ENCODE results near the gene DUSP23. TPM values are rescaled to one million over a fixed set of nuclear protein-coding genes. Genes with fewer than 3 reads are reported as not detected.

Gene DUSP23
- total and polyA plus RNA-seq, 9 donors, result 5.2 to 12.1 (median 8.0) TPM

- WGBS (ENCODE audit: insufficient coverage), result no CpG with 5 or more reads among the region's 3 CpGs
- DNase-seq, result no peak
- no peaks in the 10 kb centered on the region for H3K36me3 ChIP-seq (ENCODE audit: control insufficient read depth, insufficient read depth, low read length)
- no peaks in the 10 kb centered on the region for H3K9me3 ChIP-seq (replicated peaks; ENCODE audit: control insufficient read depth, low read depth, low read length)
- peaks cover 16% of the 10 kb centered on the region for H3K27me3 ChIP-seq (ENCODE audit: control insufficient read depth, insufficient read depth, low read length)
- no peak overlapping the region for H3K27ac ChIP-seq (ENCODE audit: low read length)
- H3K4me3 ChIP-seq (ENCODE audit: low read length), result no peak overlapping the region
- peaks cover 27% of the 10 kb centered on the region for H3K4me1 ChIP-seq (ENCODE audit: control insufficient read depth, insufficient read depth, low read length)
These were observed 44.8 kb downstream of the DUSP23 start for GRCh38 chr1:159825564-159825963.

- H3K9me3 ChIP-seq (replicated peaks; ENCODE audit: control insufficient read depth, low read depth, low read length), result no peaks in the 10 kb centered on the region
- peaks cover 13% of the 10 kb centered on the region for H3K27me3 ChIP-seq (ENCODE audit: control insufficient read depth, insufficient read depth, low read length)
- no peaks in the 10 kb centered on the region for H3K36me3 ChIP-seq (ENCODE audit: control insufficient read depth, insufficient read depth, low read length)
- DNase-seq, result peak; percentile 57
- no peak within 1 kb of the TSS for H3K4me3 ChIP-seq (ENCODE audit: low read length)
- H3K4me1 ChIP-seq (ENCODE audit: control insufficient read depth, insufficient read depth, low read length), result peaks cover 37% of the 10 kb centered on the region
- WGBS (ENCODE audit: insufficient coverage), result 72% methylated on average over 6 of the region's 11 CpGs
- H3K27ac ChIP-seq (ENCODE audit: low read length), result no peak within 1 kb of the TSS
These were observed 45.8 kb downstream of the DUSP23 start, which contains the start of gene SLAMF8 for GRCh38 chr1:159826441-159827101. Gene SLAMF8 (plus strand): TSS chr1:159826873. CDS start chr1:159826899, 26 bp downstream.

GRCh38 chr1:159827102-159827490 is 46.3 kb downstream of the DUSP23 start:
- Histone ChIP-seq H3K36me3 (ENCODE audit: control insufficient read depth, insufficient read depth, low read length) (no peaks in the 10 kb centered on the region), H3K27ac (ENCODE audit: low read length) (no peak overlapping the region), H3K9me3 (replicated peaks; ENCODE audit: control insufficient read depth, low read depth, low read length) (no peaks in the 10 kb centered on the region), H3K4me3 (ENCODE audit: low read length) (no peak overlapping the region), H3K4me1 (ENCODE audit: control insufficient read depth, insufficient read depth, low read length) (peaks cover 41% of the 10 kb centered on the region), H3K27me3 (ENCODE audit: control insufficient read depth, insufficient read depth, low read length) (peaks cover 13% of the 10 kb centered on the region)
- no peak for DNase-seq
- WGBS (ENCODE audit: insufficient coverage), result 80% methylated on average over 6 of the region's 6 CpGs

GRCh38 chr1:159827549-159827948 is 46.8 kb downstream of the DUSP23 start:
- H3K4me1 ChIP-seq (ENCODE audit: control insufficient read depth, insufficient read depth, low read length), result peaks cover 38% of the 10 kb centered on the region
- DNase-seq, result no peak

GRCh38 chr1:159828176-159828575 is 47.4 kb downstream of the DUSP23 start:
- Histone ChIP-seq H3K36me3 (ENCODE audit: control insufficient read depth, insufficient read depth, low read length) (no peaks in the 10 kb centered on the region), H3K27me3 (ENCODE audit: control insufficient read depth, insufficient read depth, low read length) (peaks cover 4% of the 10 kb centered on the region), H3K4me3 (ENCODE audit: low read length) (no peak overlapping the region), H3K27ac (ENCODE audit: low read length) (no peak overlapping the region), H3K9me3 (replicated peaks; ENCODE audit: control insufficient read depth, low read depth, low read length) (no peaks in the 10 kb centered on the region), H3K4me1 (ENCODE audit: control insufficient read depth, insufficient read depth, low read length) (peaks cover 38% of the 10 kb centered on the region)
- WGBS (ENCODE audit: insufficient coverage), result 65% methylated on average over 3 of the region's 3 CpGs
- no peak for DNase-seq

More at GRCh38 chr1:159827549-159827948, 46.8 kb downstream of the DUSP23 start:
- WGBS (ENCODE audit: insufficient coverage), result no CpG with 5 or more reads among the region's 3 CpGs
- no peak overlapping the region for H3K27ac ChIP-seq (ENCODE audit: low read length)
- no peak overlapping the region for H3K4me3 ChIP-seq (ENCODE audit: low read length)
- H3K9me3 ChIP-seq (replicated peaks; ENCODE audit: control insufficient read depth, low read depth, low read length), result no peaks in the 10 kb centered on the region
- no peaks in the 10 kb centered on the region for H3K36me3 ChIP-seq (ENCODE audit: control insufficient read depth, insufficient read depth, low read length)
- peaks cover 10% of the 10 kb centered on the region for H3K27me3 ChIP-seq (ENCODE audit: control insufficient read depth, insufficient read depth, low read length)

GRCh38 chr1:159828581-159829272 is 48.0 kb downstream of the DUSP23 start:
- WGBS (ENCODE audit: insufficient coverage), result 87% methylated on average over 8 of the region's 11 CpGs
- H3K4me3 ChIP-seq (ENCODE audit: low read length), result no peak overlapping the region
- H3K9me3 ChIP-seq (replicated peaks; ENCODE audit: control insufficient read depth, low read depth, low read length), result no peaks in the 10 kb centered on the region
- peaks cover 5% of the 10 kb centered on the region for H3K27me3 ChIP-seq (ENCODE audit: control insufficient read depth, insufficient read depth, low read length)
- peaks cover 33% of the 10 kb centered on the region for H3K4me1 ChIP-seq (ENCODE audit: control insufficient read depth, insufficient read depth, low read length)
- no peak overlapping the region for H3K27ac ChIP-seq (ENCODE audit: low read length)
- DNase-seq, result no peak
- no peaks in the 10 kb centered on the region for H3K36me3 ChIP-seq (ENCODE audit: control insufficient read depth, insufficient read depth, low read length)

- Histone ChIP-seq H3K27ac (ENCODE audit: low read length) (no peak overlapping the region), H3K36me3 (ENCODE audit: control insufficient read depth, insufficient read depth, low read length) (no peaks in the 10 kb centered on the region), H3K27me3 (ENCODE audit: control insufficient read depth, insufficient read depth, low read length) (peaks cover 4% of the 10 kb centered on the region), H3K4me1 (ENCODE audit: control insufficient read depth, insufficient read depth, low read length) (peaks cover 33% of the 10 kb centered on the region), H3K4me3 (ENCODE audit: low read length) (no peak overlapping the region), H3K9me3 (replicated peaks; ENCODE audit: control insufficient read depth, low read depth, low read length) (no peaks in the 10 kb centered on the region)
- WGBS (ENCODE audit: insufficient coverage), result 43% methylated on average over 2 of the region's 3 CpGs
- DNase-seq, result peak; percentile 52
These were observed 48.5 kb downstream of the DUSP23 start for GRCh38 chr1:159829273-159829634.

- peak overlapping the region; percentile 24 for H3K27ac ChIP-seq (ENCODE audit: low read length)
- H3K4me1 ChIP-seq (ENCODE audit: control insufficient read depth, insufficient read depth, low read length), result peaks cover 33% of the 10 kb centered on the region
These were observed 49.2 kb downstream of the DUSP23 start for GRCh38 chr1:159829822-159830465.

GRCh38 chr1:159830722-159831121 is 50.0 kb downstream of the DUSP23 start:
- H3K4me1 ChIP-seq (ENCODE audit: control insufficient read depth, insufficient read depth, low read length), result peaks cover 33% of the 10 kb centered on the region

More at GRCh38 chr1:159829822-159830465, 49.2 kb downstream of the DUSP23 start:
- peak; percentile 81 for DNase-seq
- Histone ChIP-seq H3K36me3 (ENCODE audit: control insufficient read depth, insufficient read depth, low read length) (no peaks in the 10 kb centered on the region), H3K4me3 (ENCODE audit: low read length) (no peak overlapping the region), H3K27me3 (ENCODE audit: control insufficient read depth, insufficient read depth, low read length) (peaks cover 2% of the 10 kb centered on the region), H3K9me3 (replicated peaks; ENCODE audit: control insufficient read depth, low read depth, low read length) (no peaks in the 10 kb centered on the region)
- 72% methylated on average over 17 of the region's 18 CpGs for WGBS (ENCODE audit: insufficient coverage)

More at GRCh38 chr1:159830722-159831121, 50.0 kb downstream of the DUSP23 start:
- H3K9me3 ChIP-seq (replicated peaks; ENCODE audit: control insufficient read depth, low read depth, low read length), result no peaks in the 10 kb centered on the region
- 90% methylated on average over 8 of the region's 8 CpGs for WGBS (ENCODE audit: insufficient coverage)
- DNase-seq, result no peak
- peaks cover 2% of the 10 kb centered on the region for H3K27me3 ChIP-seq (ENCODE audit: control insufficient read depth, insufficient read depth, low read length)
- no peaks in the 10 kb centered on the region for H3K36me3 ChIP-seq (ENCODE audit: control insufficient read depth, insufficient read depth, low read length)
- no peak overlapping the region for H3K4me3 ChIP-seq (ENCODE audit: low read length)
- no peak overlapping the region for H3K27ac ChIP-seq (ENCODE audit: low read length)

Measured in muscle of leg (tissue), 11 donors.